Smooth muscle cell (in vitro differentiated cells): ENCODE measurements around the gene PIWIL4. TPM values are rescaled to one million over a fixed set of nuclear protein-coding genes. Genes with fewer than 3 reads are reported as not detected.

ENCODE experiments used
- DNase-seq: peaks from one replicate; lab custom pipeline; 2025; ENCODE audit not compliant: unreplicated experiment; lab: John Stamatoyannopoulos, UW
- H2AFZ ChIP-seq: fragments of 200-600 bp; sonication (generic); 2 replicates; pipeline ENCODE4 v1.6.0; 2016; ENCODE audit warnings: antibody characterized with exemption, low read depth, mild to moderate bottlenecking
- H3F3A ChIP-seq: fragments of 200-600 bp; sonication (generic); 2 replicates; pipeline ENCODE4 v1.6.0; 2017; ENCODE audit warnings: antibody characterized with exemption, low read depth
- H3K27ac ChIP-seq: fragments of 200-600 bp; sonication (generic); 2 replicates; pipeline ENCODE4 v1.5.1; 2016; ENCODE audit warnings: low read depth, mild to moderate bottlenecking
- H3K27me3 ChIP-seq: fragments of 200-600 bp; sonication (generic); 2 replicates; pipeline ENCODE4 v1.6.1; 2016; ENCODE audit warnings: low read depth, mild to moderate bottlenecking
- H3K36me3 ChIP-seq: fragments of 200-600 bp; sonication (generic); 2 replicates; pipeline ENCODE4 v1.5.1; 2016; ENCODE audit warnings: low read depth
- H3K4me1 ChIP-seq: fragments of 200-600 bp; sonication (generic); 2 replicates; pipeline ENCODE4 v1.5.1; 2016; ENCODE audit warnings: low read depth
- H3K4me2 ChIP-seq: fragments of 200-600 bp; sonication (generic); 2 replicates; pipeline ENCODE4 v1.6.0; 2016; ENCODE audit warnings: mild to moderate bottlenecking
- H3K4me3 ChIP-seq: fragments of 200-600 bp; sonication (generic); 2 replicates; pipeline ENCODE4 v1.5.1; 2016; ENCODE audit warnings: mild to moderate bottlenecking
- H3K79me2 ChIP-seq: fragments of 200-600 bp; sonication (generic); 2 replicates; pipeline ENCODE4 v1.6.0; 2016; ENCODE audit warnings: low read depth, mild to moderate bottlenecking
- H3K9ac ChIP-seq: fragments of 200-600 bp; sonication (generic); 2 replicates; pipeline ENCODE4 v1.6.0; 2016; ENCODE audit warnings: low read depth
- H3K9me3 ChIP-seq: fragments of 200-600 bp; sonication (generic); replicated peaks from 2 replicates; pipeline ENCODE4 v1.5.1; 2016; ENCODE audit warnings: low read depth
- H4K20me1 ChIP-seq: fragments of 200-600 bp; sonication (generic); 2 replicates; pipeline ENCODE4 v1.6.0; 2016; ENCODE audit warnings: low read depth
- WGBS: methylation state at CpG from one replicate; pipeline ENCODE4 v1.1.7; 2016; ENCODE audit warnings: low lambda C conversion rate; 5-methylcytosine and 5-hydroxymethylcytosine counted together
- polyA plus RNA-seq: library from polyadenylated mRNA; unstranded; fragments of >200 nt; fragmentation: Nextera tagmentation; extraction: Ambion mirVana; gene quantifications from 2 replicates; pipeline ENCODE4 v1.2.1, GENCODE V29; 2016
- total RNA-seq: library from RNA; depleted of rRNA; stranded (reverse); fragments of >200 nt; gene quantifications from 2 replicates; pipeline ENCODE4 v1.2.3, GENCODE V29; 2014
- TF ChIP-seq, protein P1 (sequence below): fragments of 200-600 bp; sonication (generic); IDR thresholded peaks from 2 replicates; pipeline ENCODE4 v1.5.1; 2017; ENCODE audit warnings: borderline replicate concordance, mild to moderate bottlenecking, antibody characterized with exemption; ENCODE audit not compliant: insufficient read depth, poor library complexity, severe bottlenecking

PIWIL4 gene
- total RNA-seq (2.9 and 3.1 TPM in 2 replicates), polyA plus RNA-seq (0.88 and 2.9 TPM in 2 replicates)

DNA sequence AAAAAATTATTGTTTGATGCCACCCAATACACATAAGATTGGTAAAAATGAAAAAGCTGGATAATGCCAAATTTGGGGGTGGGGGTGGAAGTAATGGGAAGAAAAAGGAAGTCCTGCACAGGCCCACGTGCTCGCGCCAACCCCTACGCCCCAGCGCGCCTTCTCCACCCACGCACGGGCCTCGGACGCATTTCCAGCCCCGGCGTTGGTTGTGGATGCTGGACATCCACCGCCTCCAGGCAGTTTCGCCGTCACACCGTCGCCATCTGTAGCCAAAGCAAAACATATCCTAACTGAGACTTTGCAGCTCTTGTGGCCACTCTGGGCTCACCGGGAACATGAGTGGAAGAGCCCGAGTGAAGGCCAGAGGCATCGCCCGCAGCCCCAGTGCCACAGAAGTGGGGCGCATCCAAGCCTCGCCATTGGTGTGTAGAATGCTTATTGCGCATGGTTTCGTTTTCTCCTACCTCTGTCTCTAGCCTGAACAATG lies at the start of gene PIWIL4:
Gene PIWIL4, plus strand, starts transcription at position 188 of the 490 bp plus-strand sequence. Its CDS starts 151 bp downstream, at position 339.
- H3K4me3 ChIP-seq = no peak within 1 kb of the TSS
- 96% methylated on average over 25 of the region's 25 CpGs for WGBS
- H3K4me2 ChIP-seq = no peak within 1 kb of the TSS

DNA sequence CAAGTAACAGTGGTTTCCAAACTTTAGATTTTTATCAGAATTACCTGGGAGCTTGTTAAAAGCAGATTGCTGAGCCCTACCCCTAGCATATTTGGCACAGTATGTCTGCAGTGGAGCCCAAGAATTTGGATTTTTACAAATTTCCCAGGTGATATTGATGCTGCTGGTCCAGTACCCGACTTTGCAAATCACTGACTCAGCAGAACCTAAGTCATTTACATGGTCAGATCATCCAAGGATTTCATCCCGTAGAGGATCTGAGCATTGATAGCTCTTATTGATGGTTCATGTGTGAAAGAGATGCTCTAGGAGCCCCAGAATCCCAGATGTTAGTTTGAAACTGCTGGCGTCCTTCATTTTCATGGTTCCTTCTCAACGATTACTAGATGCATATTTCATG lies 48.9 kb upstream of the PIWIL4 start:
- no peak overlapping the region for H3K4me2 ChIP-seq
- no peaks in the 10 kb centered on the region for H4K20me1 ChIP-seq
- no peaks in the 10 kb centered on the region for H3K9me3 ChIP-seq
- H3F3A ChIP-seq = no peaks in the 10 kb centered on the region
- 68% methylated on average over 4 of the region's 4 CpGs for WGBS
- H3K27me3 ChIP-seq = peaks cover 31% of the 10 kb centered on the region
- no peak for DNase-seq
- no peak overlapping the region for H3K27ac ChIP-seq
- no peaks in the 10 kb centered on the region for H3K36me3 ChIP-seq
- no peaks in the 10 kb centered on the region for H3K4me1 ChIP-seq
- TF ChIP-seq, protein P1, sequence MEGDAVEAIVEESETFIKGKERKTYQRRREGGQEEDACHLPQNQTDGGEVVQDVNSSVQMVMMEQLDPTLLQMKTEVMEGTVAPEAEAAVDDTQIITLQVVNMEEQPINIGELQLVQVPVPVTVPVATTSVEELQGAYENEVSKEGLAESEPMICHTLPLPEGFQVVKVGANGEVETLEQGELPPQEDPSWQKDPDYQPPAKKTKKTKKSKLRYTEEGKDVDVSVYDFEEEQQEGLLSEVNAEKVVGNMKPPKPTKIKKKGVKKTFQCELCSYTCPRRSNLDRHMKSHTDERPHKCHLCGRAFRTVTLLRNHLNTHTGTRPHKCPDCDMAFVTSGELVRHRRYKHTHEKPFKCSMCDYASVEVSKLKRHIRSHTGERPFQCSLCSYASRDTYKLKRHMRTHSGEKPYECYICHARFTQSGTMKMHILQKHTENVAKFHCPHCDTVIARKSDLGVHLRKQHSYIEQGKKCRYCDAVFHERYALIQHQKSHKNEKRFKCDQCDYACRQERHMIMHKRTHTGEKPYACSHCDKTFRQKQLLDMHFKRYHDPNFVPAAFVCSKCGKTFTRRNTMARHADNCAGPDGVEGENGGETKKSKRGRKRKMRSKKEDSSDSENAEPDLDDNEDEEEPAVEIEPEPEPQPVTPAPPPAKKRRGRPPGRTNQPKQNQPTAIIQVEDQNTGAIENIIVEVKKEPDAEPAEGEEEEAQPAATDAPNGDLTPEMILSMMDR = no peak
- H3K79me2 ChIP-seq = no peaks in the 10 kb centered on the region
- H3K9ac ChIP-seq = no peak overlapping the region
- H3K4me3 ChIP-seq = no peak overlapping the region
- no peak overlapping the region for H2AFZ ChIP-seq

More for the DNA sequence above, at the start of gene PIWIL4:
- Histone ChIP-seq H3K27me3 (no peaks in the 10 kb centered on the region), H3F3A (no peaks in the 10 kb centered on the region), H3K27ac (no peak within 1 kb of the TSS), H3K79me2 (no peaks in the 10 kb centered on the region), H3K9ac (no peak within 1 kb of the TSS), H3K36me3 (no peaks in the 10 kb centered on the region), H3K9me3 (no peaks in the 10 kb centered on the region), H2AFZ (no peak within 1 kb of the TSS), H3K4me1 (no peaks in the 10 kb centered on the region), H4K20me1 (no peaks in the 10 kb centered on the region)
- TF ChIP-seq, protein P1 = no peak
- no peak for DNase-seq

DNA sequence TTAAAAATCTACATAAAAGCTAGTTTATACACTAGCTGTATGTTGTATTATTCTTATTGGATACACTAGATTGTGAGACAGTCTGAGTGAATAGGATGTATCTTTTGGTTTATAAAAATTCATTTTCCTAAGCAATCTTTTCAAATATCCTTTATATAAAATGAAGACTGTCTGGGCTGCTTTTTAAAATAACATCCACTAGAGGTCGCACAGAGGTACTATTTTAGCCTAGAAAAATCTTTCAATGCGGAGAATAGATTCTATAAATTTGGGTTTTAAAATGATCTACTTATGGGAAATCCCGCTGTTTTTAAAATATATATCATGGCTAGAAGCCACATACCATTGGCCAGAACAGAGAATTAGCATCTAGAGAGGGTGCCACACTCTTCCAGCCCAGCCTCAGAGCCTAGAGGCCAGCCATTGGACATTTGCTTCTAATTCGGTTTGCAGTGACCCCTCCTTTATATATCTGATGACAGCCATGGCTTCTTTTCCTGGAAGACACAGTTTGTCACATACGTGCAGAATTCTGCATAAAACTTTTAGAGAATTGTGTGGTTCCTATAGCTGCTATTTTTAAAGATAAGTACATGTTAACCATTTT lies 47.6 kb upstream of the PIWIL4 start:
- Histone ChIP-seq H3K4me2 (peak overlapping the region; percentile 66), H3F3A (no peaks in the 10 kb centered on the region), H3K36me3 (no peaks in the 10 kb centered on the region), H3K9ac (no peak overlapping the region), H4K20me1 (no peaks in the 10 kb centered on the region), H3K9me3 (no peaks in the 10 kb centered on the region), H3K4me1 (no peaks in the 10 kb centered on the region), H3K4me3 (no peak overlapping the region), H3K27me3 (peaks cover 28% of the 10 kb centered on the region), H2AFZ (peak overlapping the region; percentile 81), H3K79me2 (no peaks in the 10 kb centered on the region), H3K27ac (no peak overlapping the region)
- WGBS = 18% methylated on average over 5 of the region's 5 CpGs
- TF ChIP-seq, protein P1 = peak; percentile 81
- DNase-seq = no peak

DNA sequence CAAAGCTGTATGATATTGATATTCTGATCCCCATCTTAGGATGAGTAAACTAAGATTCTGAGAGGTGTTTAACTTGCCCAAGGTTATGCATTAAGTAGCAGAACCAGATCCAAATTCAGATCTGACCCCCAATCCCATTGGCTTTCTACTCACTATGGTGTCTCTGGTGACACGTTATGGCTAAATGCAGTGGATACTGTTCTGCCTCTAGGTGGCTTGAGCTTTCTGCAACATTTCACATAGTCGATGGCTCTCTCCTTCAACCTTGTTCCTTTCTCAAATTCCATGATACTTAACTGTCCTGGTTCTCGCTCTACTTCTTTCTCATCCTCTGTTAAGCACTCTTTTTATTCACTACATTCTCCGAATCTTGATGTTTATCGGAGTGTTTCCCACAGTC lies 45.5 kb upstream of the PIWIL4 start:
- no peak overlapping the region for H3K27ac ChIP-seq
- H3F3A ChIP-seq = no peaks in the 10 kb centered on the region
- WGBS = 60% methylated on average over 5 of the region's 5 CpGs
- H3K4me3 ChIP-seq = no peak overlapping the region
- H3K9me3 ChIP-seq = no peaks in the 10 kb centered on the region
- peaks cover 8% of the 10 kb centered on the region for H3K27me3 ChIP-seq
- TF ChIP-seq, protein P1 = peak; percentile 30
- H3K36me3 ChIP-seq = no peaks in the 10 kb centered on the region
- H4K20me1 ChIP-seq = no peaks in the 10 kb centered on the region
- H3K79me2 ChIP-seq = no peaks in the 10 kb centered on the region
- no peak overlapping the region for H3K4me2 ChIP-seq
- H3K9ac ChIP-seq = no peak overlapping the region
- no peak overlapping the region for H2AFZ ChIP-seq
- H3K4me1 ChIP-seq = peaks cover 3% of the 10 kb centered on the region
- DNase-seq = no peak
